ENCODE data around the gene TMED10.

DNA sequence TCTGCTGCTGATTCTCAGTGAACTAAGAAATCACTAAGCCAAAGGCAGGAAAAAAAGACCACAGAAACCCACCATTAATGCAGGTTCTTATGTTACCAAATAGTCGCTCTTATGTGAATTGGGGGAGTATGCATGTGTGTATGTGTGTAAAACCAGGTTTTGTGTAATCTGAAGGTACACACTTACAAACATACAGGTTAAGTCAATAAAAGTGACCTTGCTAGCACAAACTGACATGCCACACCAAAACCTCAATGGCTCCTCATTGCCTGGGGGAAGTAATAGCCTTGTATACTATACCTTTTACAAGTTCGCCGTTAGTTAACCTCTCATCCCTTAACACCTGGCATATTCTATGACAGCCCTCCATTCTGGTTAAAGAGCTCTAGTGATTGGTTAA, 29.8 kb upstream of the TMED10 start:
- TF ChIP-seq, protein P1, sequence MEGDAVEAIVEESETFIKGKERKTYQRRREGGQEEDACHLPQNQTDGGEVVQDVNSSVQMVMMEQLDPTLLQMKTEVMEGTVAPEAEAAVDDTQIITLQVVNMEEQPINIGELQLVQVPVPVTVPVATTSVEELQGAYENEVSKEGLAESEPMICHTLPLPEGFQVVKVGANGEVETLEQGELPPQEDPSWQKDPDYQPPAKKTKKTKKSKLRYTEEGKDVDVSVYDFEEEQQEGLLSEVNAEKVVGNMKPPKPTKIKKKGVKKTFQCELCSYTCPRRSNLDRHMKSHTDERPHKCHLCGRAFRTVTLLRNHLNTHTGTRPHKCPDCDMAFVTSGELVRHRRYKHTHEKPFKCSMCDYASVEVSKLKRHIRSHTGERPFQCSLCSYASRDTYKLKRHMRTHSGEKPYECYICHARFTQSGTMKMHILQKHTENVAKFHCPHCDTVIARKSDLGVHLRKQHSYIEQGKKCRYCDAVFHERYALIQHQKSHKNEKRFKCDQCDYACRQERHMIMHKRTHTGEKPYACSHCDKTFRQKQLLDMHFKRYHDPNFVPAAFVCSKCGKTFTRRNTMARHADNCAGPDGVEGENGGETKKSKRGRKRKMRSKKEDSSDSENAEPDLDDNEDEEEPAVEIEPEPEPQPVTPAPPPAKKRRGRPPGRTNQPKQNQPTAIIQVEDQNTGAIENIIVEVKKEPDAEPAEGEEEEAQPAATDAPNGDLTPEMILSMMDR (IDR thresholded peaks at IDR 0.05; ENCODE audit: low read depth, low read length) = no peak
- no peak for TF ChIP-seq EZH2phosphoT487 (IDR thresholded peaks at IDR 0.05; ENCODE audit: low read depth)

Data from OCI-LY3 (cell line).